Aorta (tissue), 5 donors: ENCODE data around the gene HSBP1. TPM values are rescaled to one million over a fixed set of nuclear protein-coding genes. Genes with fewer than 3 reads are reported as not detected.
A peak's percentile ranks its signal among the peaks of the same experiment; 100 is the strongest.

Experiments
- ATAC-seq: fragments of 200-7000 bp; cut with Tn5 transposase; one replicate; pipeline ENCODE4 v1.9.1; 2022; ENCODE audit warnings: moderate library complexity; ENCODE audit not compliant: low FRiP score
- DNase-seq, 2 donors: peaks; one replicate each; pipeline ENCODE4 v3.0.0-alpha.2; 2020
- H3K27ac ChIP-seq, 2 donors: one replicate each; pipeline ENCODE4 v1.5.1; 2013; ENCODE audit warnings: low read length in 2 of 2, mild to moderate bottlenecking in 2 of 2, moderate library complexity in 2 of 2, control low read depth in 1 of 2, inconsistent platforms in 1 of 2, low read depth in 1 of 2
- H3K27me3 ChIP-seq, 2 donors: one replicate each; pipeline ENCODE4 v1.6.1; 2013; ENCODE audit warnings: control low read depth in 1 of 2, low read length in 1 of 2, mild to moderate bottlenecking in 1 of 2, moderate library complexity in 1 of 2; ENCODE audit not compliant: insufficient read depth in 2 of 2, control insufficient read depth in 1 of 2
- H3K36me3 ChIP-seq, 2 donors: one replicate each; pipeline ENCODE4 v1.6.1; 2013; ENCODE audit warnings: control low read depth in 1 of 2, low read length in 1 of 2, mild to moderate bottlenecking in 1 of 2; ENCODE audit not compliant: insufficient read depth in 2 of 2, control insufficient read depth in 1 of 2
- H3K4me1 ChIP-seq, 2 donors: one replicate each; pipeline ENCODE4 v1.6.1; 2013; ENCODE audit warnings: low read length in 2 of 2, control low read depth in 1 of 2, mild to moderate bottlenecking in 1 of 2, moderate library complexity in 1 of 2; ENCODE audit not compliant: insufficient read depth in 2 of 2, control insufficient read depth in 1 of 2
- H3K4me3 ChIP-seq, 2 donors: one replicate each; pipeline ENCODE4 v1.5.1; 2013; ENCODE audit warnings: low read length in 2 of 2, control low read depth in 1 of 2, mild to moderate bottlenecking in 1 of 2
- H3K9me3 ChIP-seq: one replicate; pipeline ENCODE4 v1.6.1; 2013; ENCODE audit warnings: mild to moderate bottlenecking, low read length; ENCODE audit not compliant: control insufficient read depth
- WGBS, 2 donors: extraction: QIAGEN DNeasy Blood & Tissue Kit; methylation state at CpG; one replicate each; pipeline ENCODE4 v1.1.7; 2013; 5-methylcytosine and 5-hydroxymethylcytosine counted together
- intact Hi-C, 2 donors: fragments of 100-400 bp; cut with DNase I; formaldehyde crosslinking; loops; one replicate each; pipeline versions ENCODE4 v1.14.2 to v1.15.0; 2022
- polyA plus RNA-seq, 2 donors: library from polyadenylated mRNA; stranded (reverse); fragments of 200-250 nt; gene quantifications; one replicate each; pipeline ENCODE4 v1.2.3, GENCODE V29; 2013
- total RNA-seq, 2 donors: library from RNA; stranded (reverse); fragmentation: NEBNext Ultra II Directional; extraction: Animal tissue kit (Norgen Biotek cat#: 25700); gene quantifications; one replicate each; pipeline ENCODE4 v1.2.1, GENCODE V29; 2021
- donor health status: healthy with polysubstance abuse.
- donor health status: Bipolar disorder and iron deficiency.
- donor health status: DM: no; HTN: no; CAD: no.
- donor health status: DM: no; HTN: no; CAD: no.
- donor health status: DM: yes; HTN: yes; CAD: no.

HSBP1 gene
- total and polyA plus RNA-seq, 4 donors = 24.0 to 74.3 (median 49.1) TPM

DNA sequence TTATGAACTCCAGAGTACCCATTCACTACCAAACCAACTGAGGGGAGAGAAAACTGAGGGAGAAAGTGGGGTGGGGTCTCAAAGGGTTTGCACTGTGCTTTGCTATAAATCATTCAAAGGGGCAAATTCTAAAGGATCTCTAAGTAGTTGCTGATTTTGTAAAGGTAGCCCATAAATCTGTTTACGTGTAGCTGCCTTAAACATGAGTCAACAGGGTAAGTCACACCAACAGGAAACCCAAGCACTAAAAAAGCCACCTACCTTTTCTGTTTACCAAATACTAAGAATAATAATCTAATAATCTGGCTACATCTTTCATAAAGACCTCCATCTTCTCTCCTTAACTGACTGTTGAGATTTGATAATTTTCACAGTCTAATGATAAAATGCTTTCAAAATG, 8.4 kb upstream of the HSBP1 start:
- intact Hi-C loops = no loop called here
- Histone ChIP-seq H3K36me3 (peaks cover 0 to 6% of the 10 kb centered on the region in 2 donors), H3K4me3 (no peak overlapping the region), H3K27me3 (no peaks in the 10 kb centered on the region), H3K9me3 (no peaks in the 10 kb centered on the region), H3K27ac (no peak overlapping the region), H3K4me1 (peaks cover 0 to 1% of the 10 kb centered on the region in 2 donors)
- ATAC-seq = no peak
- 57 to 98% methylated on average over 1 of the region's 1 CpG for WGBS, 2 donors
- DNase-seq = no peak

DNA sequence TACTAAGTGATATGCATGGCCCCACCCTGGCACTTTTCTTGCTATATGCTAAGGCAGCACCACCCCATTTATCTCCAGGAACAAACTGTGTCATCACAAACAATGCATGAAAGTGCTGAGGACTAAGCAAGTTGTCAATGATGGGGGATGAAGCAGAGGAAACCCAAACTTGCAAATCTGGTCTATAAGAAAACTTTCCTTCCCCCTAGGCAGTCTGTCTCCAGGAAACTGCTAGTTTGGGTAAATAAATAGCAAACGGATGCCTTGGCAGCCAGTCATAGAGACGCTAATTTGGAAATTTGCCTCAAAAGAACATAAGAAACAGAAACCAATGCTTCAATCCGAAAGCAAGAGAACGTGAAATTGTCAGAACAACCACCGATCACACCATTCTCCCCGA, 5.6 kb upstream of the HSBP1 start:
- no peaks in the 10 kb centered on the region for H3K36me3 ChIP-seq
- WGBS, 2 donors = 2 to 3% methylated on average over 6 of the region's 6 CpGs
- DNase-seq = no peak
- H3K9me3 ChIP-seq = no peaks in the 10 kb centered on the region
- peaks cover 0 to 1% of the 10 kb centered on the region in 2 donors for H3K4me1 ChIP-seq
- peak overlapping the region; percentile 17 to 38 for H3K4me3 ChIP-seq
- peak; percentile 52 for ATAC-seq
- H3K27me3 ChIP-seq = no peaks in the 10 kb centered on the region
- intact Hi-C loops = loop anchor here in 1 of 2 donors (10.0 kb wide), 2 partner anchors 87 to 117 kb away; no protein-coding TSS in a partner anchor
- no peak overlapping the region for H3K27ac ChIP-seq

DNA sequence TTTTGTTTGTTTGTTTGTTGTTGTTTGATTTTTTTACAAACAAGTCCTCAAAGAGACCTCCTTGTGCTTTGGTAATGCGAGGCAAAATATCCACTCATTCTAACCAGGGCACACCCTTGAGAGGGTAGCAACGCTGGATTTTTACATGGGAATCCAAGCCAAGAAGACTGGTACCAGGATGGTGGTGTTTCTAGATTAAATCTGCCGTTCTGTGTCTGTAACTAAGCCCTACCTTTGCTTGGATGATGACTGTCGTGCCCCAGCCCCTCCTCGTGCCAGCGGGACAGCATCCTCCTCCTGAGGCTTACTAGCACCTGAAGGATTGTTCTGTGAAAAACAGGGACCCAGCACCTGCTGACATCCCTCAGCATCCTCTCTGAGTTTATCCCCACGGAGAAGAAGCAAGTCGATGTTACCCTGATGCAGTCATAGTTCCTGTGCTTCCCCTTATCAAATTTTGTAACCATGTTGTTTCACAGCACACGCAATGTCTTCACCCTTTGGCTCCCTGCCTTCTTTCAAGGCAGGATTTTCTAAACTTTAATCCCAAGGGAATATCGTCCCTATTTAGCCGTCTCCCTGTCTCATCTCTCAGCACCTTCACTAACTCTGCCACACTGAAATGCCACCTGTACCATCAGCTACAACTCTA, 5.1 kb upstream of the HSBP1 start:
- DNase-seq (no peak), ATAC-seq (no peak)
- Histone ChIP-seq H3K9me3 (no peaks in the 10 kb centered on the region), H3K27me3 (no peaks in the 10 kb centered on the region), H3K4me1 (peaks cover 0 to 1% of the 10 kb centered on the region in 2 donors), H3K4me3 (peak overlapping the region; percentile 17 to 38), H3K27ac (no peak overlapping the region), H3K36me3 (no peaks in the 10 kb centered on the region)
- intact Hi-C loops = loop anchor here in 1 of 2 donors (10.0 kb wide), 2 partner anchors 88 to 118 kb away; no protein-coding TSS in a partner anchor
- 30 to 31% methylated on average over 11 of the region's 11 CpGs for WGBS, 2 donors

DNA sequence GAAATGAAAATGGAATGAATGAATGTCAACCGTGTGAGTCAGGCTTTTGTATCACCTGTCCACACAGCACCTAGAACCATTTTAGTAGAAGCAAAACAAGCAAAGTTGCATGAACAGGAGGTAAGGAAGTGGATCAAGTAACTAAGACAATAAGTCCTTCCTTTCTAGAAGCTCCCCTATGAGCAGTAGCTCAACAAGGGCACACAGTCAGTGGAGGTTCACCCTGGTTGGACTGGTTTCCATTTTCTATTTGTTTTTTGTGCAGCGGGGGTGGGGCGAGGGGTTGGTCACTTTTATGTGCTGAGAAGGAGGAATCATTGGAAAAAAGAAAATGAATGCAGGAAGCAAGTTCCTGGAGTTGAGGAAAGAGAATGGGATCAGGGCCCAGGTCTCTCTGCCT, 4.0 kb upstream of the HSBP1 start:
- Histone ChIP-seq H3K27ac (no peak overlapping the region), H3K27me3 (no peaks in the 10 kb centered on the region), H3K4me1 (peaks cover under 1 to 1% of the 10 kb centered on the region in 2 donors), H3K36me3 (no peaks in the 10 kb centered on the region), H3K4me3 (no peak overlapping the region), H3K9me3 (no peaks in the 10 kb centered on the region)
- DNase-seq (no peak), ATAC-seq (no peak)
- intact Hi-C loops = loop anchor here in 1 of 2 donors (10.0 kb wide), 2 partner anchors 89 to 119 kb away; no protein-coding TSS in a partner anchor
- WGBS, 2 donors = 77 to 82% methylated on average over 3 of the region's 3 CpGs

- Histone ChIP-seq H3K4me1 (peaks cover 1 to 5% of the 10 kb centered on the region in 2 donors), H3K4me3 (no peak overlapping the region), H3K27ac (no peak overlapping the region), H3K9me3 (no peaks in the 10 kb centered on the region), H3K27me3 (no peaks in the 10 kb centered on the region), H3K36me3 (no peaks in the 10 kb centered on the region)
- 94 to 96% methylated on average over 5 of the region's 5 CpGs for WGBS, 2 donors
- intact Hi-C loops = loop anchor here in 1 of 2 donors (10.0 kb wide), 2 partner anchors 90 to 120 kb away; no protein-coding TSS in a partner anchor
- ATAC-seq (no peak), DNase-seq (no peak)
These were observed 3.4 kb upstream of the HSBP1 start for GRCh38 chr16:83804366-83804765.

GRCh38 chr16:83806036-83806435, 1.7 kb upstream of the HSBP1 start:
- H3K27ac ChIP-seq = no peak overlapping the region

GRCh38 chr16:83806731-83807130, 1.0 kb upstream of the HSBP1 start:
- no peak for ATAC-seq
- peaks cover 1 to 5% of the 10 kb centered on the region in 2 donors for H3K4me1 ChIP-seq
- intact Hi-C loops = loop anchor here (5.0 to 10.0 kb wide), 3 partner anchors 92 to 122 kb away; no protein-coding TSS in a partner anchor
- no peak overlapping the region for H3K27ac ChIP-seq
- H3K4me3 ChIP-seq = no peak overlapping the region
- no peak for DNase-seq
- H3K27me3 ChIP-seq = no peaks in the 10 kb centered on the region
- H3K36me3 ChIP-seq = no peaks in the 10 kb centered on the region
- no peaks in the 10 kb centered on the region for H3K9me3 ChIP-seq
- WGBS, 2 donors = 91 to 95% methylated on average over 6 of the region's 6 CpGs

More at GRCh38 chr16:83806036-83806435, 1.7 kb upstream of the HSBP1 start:
- ATAC-seq (no peak), DNase-seq (no peak)
- Histone ChIP-seq H3K36me3 (no peaks in the 10 kb centered on the region), H3K27me3 (no peaks in the 10 kb centered on the region), H3K4me1 (peaks cover 1 to 5% of the 10 kb centered on the region in 2 donors), H3K4me3 (no peak overlapping the region), H3K9me3 (no peaks in the 10 kb centered on the region)
- WGBS, 2 donors = 56 to 60% methylated on average over 5 of the region's 5 CpGs
- intact Hi-C loops = loop anchor here (5.0 to 10.0 kb wide), 3 partner anchors 91 to 121 kb away; no protein-coding TSS in a partner anchor

DNA sequence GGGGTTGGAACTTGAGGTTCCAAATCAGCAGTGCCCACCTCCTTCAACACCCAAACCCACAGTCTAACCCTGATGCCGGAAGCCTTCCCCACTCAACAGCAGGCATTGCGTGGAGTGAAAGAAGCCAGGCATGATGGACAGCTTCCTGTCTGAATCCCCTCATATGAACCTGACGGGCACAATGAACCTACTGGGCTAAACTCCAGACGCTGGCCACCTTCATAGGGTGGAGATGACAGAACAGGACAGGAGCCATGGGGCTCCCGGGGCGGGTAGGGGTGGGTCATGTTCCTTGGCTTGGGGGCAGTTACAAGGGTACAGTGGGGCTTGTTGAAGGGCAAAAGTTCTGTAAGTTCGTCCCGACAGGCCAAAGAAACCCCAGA, 460 bp upstream of the HSBP1 start:
- 85% methylated on average over 8 of the region's 8 CpGs for WGBS, 2 donors
- Histone ChIP-seq H3K36me3 (no peaks in the 10 kb centered on the region), H3K27me3 (no peaks in the 10 kb centered on the region), H3K27ac (no peak overlapping the region), H3K4me1 (peaks cover 0 to 5% of the 10 kb centered on the region in 2 donors), H3K4me3 (no peak overlapping the region), H3K9me3 (no peaks in the 10 kb centered on the region)
- no peak for ATAC-seq
- DNase-seq = no peak
- intact Hi-C loops = loop anchor here (5.0 to 10.0 kb wide), 3 partner anchors 93 to 123 kb away; no protein-coding TSS in a partner anchor

- Histone ChIP-seq H3K36me3 (no peaks in the 10 kb centered on the region), H3K27me3 (no peaks in the 10 kb centered on the region), H3K4me3 (peak overlapping the region; percentile 46 to 66), H3K27ac (no peak overlapping the region), H3K9me3 (no peaks in the 10 kb centered on the region), H3K4me1 (peaks cover 0 to 5% of the 10 kb centered on the region in 2 donors)
- ATAC-seq = no peak
- 10 to 14% methylated on average over 11 of the region's 11 CpGs for WGBS, 2 donors
- intact Hi-C loops = loop anchor here (5.0 to 10.0 kb wide), 3 partner anchors 94 to 124 kb away; no protein-coding TSS in a partner anchor
- DNase-seq = no peak
These were observed 816 bp downstream of the HSBP1 start for GRCh38 chr16:83808573-83809014.
